ENCODE results near the gene PROCA1. TPM values are rescaled to one million over a fixed set of nuclear protein-coding genes. Genes with fewer than 3 reads are reported as not detected.

The PROCA1 gene
- total and polyA plus RNA-seq, 2 of the 8 experiments (the other 6 are each of a cell fraction or from before 2014, with no cell fraction given): 21.2 to 26.3 TPM

DNA sequence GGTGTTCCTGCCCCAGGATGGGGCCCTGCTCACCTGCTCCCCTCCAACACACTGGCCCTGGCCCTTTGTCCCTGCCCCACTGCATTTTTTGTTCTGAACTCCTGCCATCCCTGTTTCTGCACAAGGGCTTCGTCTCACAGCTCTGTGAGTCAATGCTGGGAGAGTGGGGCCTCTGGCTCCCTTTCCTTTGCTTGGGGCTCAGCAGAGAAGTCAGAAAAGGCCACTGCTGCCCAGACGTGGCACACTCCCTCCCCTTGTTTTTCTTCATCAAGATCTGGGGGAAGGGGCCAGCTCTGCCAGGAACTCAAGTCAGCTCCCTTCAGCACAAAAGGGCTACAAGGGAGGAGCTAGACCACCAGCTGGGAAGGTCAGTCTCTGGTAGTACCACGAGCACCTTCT lies 8.9 kb downstream of the PROCA1 start:
- no peak overlapping the region for H3K23ac ChIP-seq (ENCODE audit: insufficient read length)
- no peak overlapping the region for H3K56ac ChIP-seq (replicated peaks; ENCODE audit: insufficient read length, low read depth, low read length)
- POLR2A ChIA-PET (ENCODE audit: partially characterized antibody): interaction anchor here (0.9 to 4.8 kb wide), 14 partner anchors 8 to 92 kb away, joined by 3 to 47 read pairs (median 6); partner anchors contain the start of genes PROCA1 and RPL23A
- no peak overlapping the region for H3K4me2 ChIP-seq (ENCODE audit: insufficient read depth in 1 of 2, low read depth in 2 of 2, low read length in 2 of 2)
- H3K9ac ChIP-seq (replicated peaks in 1 of 4; ENCODE audit: extremely low read depth in 1 of 4, low read depth in 3 of 4, low read length in 3 of 4): no peak overlapping the region
- H3K79me1 ChIP-seq (ENCODE audit: low read depth, low read length): no peaks in the 10 kb centered on the region
- H3K9me3 ChIP-seq (ENCODE audit: insufficient read depth in 2 of 2, low read depth in 1 of 2, low read length in 1 of 2): no peaks in the 10 kb centered on the region
- H2BK5ac ChIP-seq (ENCODE audit: low read depth, low read length): peak overlapping the region; percentile 13; the same call in 1 of the 2 replicates
- no peak overlapping the region for H2AFZ ChIP-seq (ENCODE audit: low read length)
- H2BK20ac ChIP-seq (ENCODE audit: low read length): no peak overlapping the region
- peaks cover 0 to 11% (median 4%) of the 10 kb centered on the region in 4 experiments; a peak in 4 of 7 replicates for H3K4me1 ChIP-seq (replicated peaks in 1 of 4; ENCODE audit: control insufficient read depth in 3 of 4, insufficient read depth in 4 of 4, low read length in 3 of 4)
- no peak overlapping the region for H3K4ac ChIP-seq (replicated peaks; ENCODE audit: insufficient read length, low read depth, low read length)
- no peak overlapping the region for H3K18ac ChIP-seq (ENCODE audit: extremely low read depth, low read length)
- peak overlapping the region; percentile 19; the same call in 1 of the 2 replicates for H3K27ac ChIP-seq (ENCODE audit: low read depth, low read length)
- no peak overlapping the region for H4K5ac ChIP-seq (ENCODE audit: insufficient read length, low read depth, low read length)
- peaks cover 10 to 24% of the 10 kb centered on the region in 2 experiments for H4K20me1 ChIP-seq (replicated peaks in 1 of 2; ENCODE audit: control insufficient read depth in 1 of 2, insufficient read depth in 2 of 2, low read length in 2 of 2)
- H3K27me3 ChIP-seq (replicated peaks in 1 of 4; ENCODE audit: control insufficient read depth in 3 of 4, extremely low read depth in 1 of 4, insufficient read depth in 3 of 4, low read length in 3 of 4): no peaks in the 10 kb centered on the region
- no peak overlapping the region for H3K4me3 ChIP-seq (ENCODE audit: extremely low read depth in 1 of 4, insufficient read depth in 2 of 4, low read depth in 3 of 4, low read length in 4 of 4)
- H2BK12ac ChIP-seq (ENCODE audit: low read depth, low read length): no peak overlapping the region
- H2AK5ac ChIP-seq (ENCODE audit: low read depth, low read length): no peak overlapping the region
- no peak overlapping the region for H4K91ac ChIP-seq (replicated peaks; ENCODE audit: insufficient read length, low read length)
- H3K79me2 ChIP-seq (ENCODE audit: control insufficient read depth in 1 of 2, insufficient read depth in 2 of 2, low read length in 2 of 2): no peaks in the 10 kb centered on the region
- H3K14ac ChIP-seq (ENCODE audit: insufficient read length): no peak overlapping the region
- WGBS, 2 experiments (ENCODE audit: extremely low coverage in 1 of 2, insufficient coverage in 1 of 2, insufficient read length in 1 of 2, insufficient replicate concordance in 2 of 2, low coverage in 1 of 2, low lambda C conversion rate in 2 of 2, missing lambda C conversion rate in 1 of 2): 79% methylated on average over 3 of the region's 3 CpGs; no CpG with 5 or more reads in 1 of the 2 experiments
- no peak overlapping the region for H2BK120ac ChIP-seq (replicated peaks; ENCODE audit: low read depth, low read length)
- no peak for FAIRE-seq
- no peak for DNase-seq (ENCODE audit: low read depth in 1 of 2, low spot score in 2 of 2)
- no peak overlapping the region for H4K8ac ChIP-seq (ENCODE audit: extremely low read depth, insufficient read depth, low read length)
- CTCF ChIA-PET (ENCODE audit: partially characterized antibody): interaction anchor here (0.7 to 2.5 kb wide), 6 partner anchors 34 to 284 kb away, joined by 3 to 9 read pairs (median 4); no protein-coding TSS in a partner anchor
- H3K36me3 ChIP-seq (ENCODE audit: control insufficient read depth in 2 of 4, insufficient read depth in 4 of 4, low read length in 3 of 4): peaks cover 30 to 55% (median 49%) of the 10 kb centered on the region in 4 experiments
- no peaks in the 10 kb centered on the region for H3K23me2 ChIP-seq (ENCODE audit: low read depth, low read length)
- H2BK15ac ChIP-seq (ENCODE audit: low read length): no peak overlapping the region
- no peak for TF ChIP-seq SIRT6 (IDR thresholded peaks at IDR 0.05; ENCODE audit: low read length)
